ENCODE measurements around the gene SUSD6. TPM values are rescaled to one million over a fixed set of nuclear protein-coding genes. Genes with fewer than 3 reads are reported as not detected.
A peak's percentile ranks its signal among the peaks of the same experiment; 100 is the strongest.

Gene SUSD6, protein sequence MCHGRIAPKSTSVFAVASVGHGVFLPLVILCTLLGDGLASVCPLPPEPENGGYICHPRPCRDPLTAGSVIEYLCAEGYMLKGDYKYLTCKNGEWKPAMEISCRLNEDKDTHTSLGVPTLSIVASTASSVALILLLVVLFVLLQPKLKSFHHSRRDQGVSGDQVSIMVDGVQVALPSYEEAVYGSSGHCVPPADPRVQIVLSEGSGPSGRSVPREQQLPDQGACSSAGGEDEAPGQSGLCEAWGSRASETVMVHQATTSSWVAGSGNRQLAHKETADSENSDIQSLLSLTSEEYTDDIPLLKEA
- 49.0 TPM in 2 replicates for total RNA-seq

GRCh38 chr14:69611172-69612013, at the start of gene SUSD6:
Gene SUSD6 (plus strand): TSS chr14:69611596. CDS start chr14:69658593, 46,997 bp downstream.
- no peaks in the 10 kb centered on the region for H3K27me3 ChIP-seq (ENCODE audit: control insufficient read depth, insufficient read depth, low read length)
- H3K4me3 ChIP-seq (ENCODE audit: low read depth, low read length): peak within 1 kb of the TSS; percentile 84
- no peak for TF ChIP-seq CTCF (IDR thresholded peaks at IDR 0.05; ENCODE audit: insufficient read depth, low read length, poor library complexity, severe bottlenecking)
- peak; percentile 47 for DNase-seq (ENCODE audit: low read depth)
- no peaks in the 10 kb centered on the region for H3K36me3 ChIP-seq (ENCODE audit: control insufficient read depth, insufficient read depth, low read length)

DNA sequence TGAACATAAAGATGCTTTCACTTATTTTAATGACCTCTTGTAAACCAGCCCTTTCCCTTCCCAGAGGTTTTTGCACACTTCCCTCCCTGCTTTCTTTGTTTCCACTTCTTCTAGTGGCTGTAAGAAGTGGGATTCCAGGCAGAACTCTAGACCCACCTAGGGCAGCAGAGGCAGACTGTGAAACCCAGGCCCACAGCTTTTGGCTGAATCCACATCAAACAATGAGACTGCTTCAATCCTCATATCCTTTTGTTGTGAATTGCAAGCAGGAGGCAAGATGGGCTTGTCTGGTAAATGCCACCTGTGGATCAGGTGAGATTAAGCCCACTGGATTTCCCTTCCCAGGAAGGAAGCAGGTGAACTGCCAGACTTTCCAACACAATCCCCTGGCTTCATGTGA, 49.5 kb upstream of the SUSD6 start:
- Histone ChIP-seq H3K27me3 (ENCODE audit: control insufficient read depth, insufficient read depth, low read length) (peaks cover 37% of the 10 kb centered on the region), H3K4me3 (ENCODE audit: low read depth, low read length) (no peak overlapping the region)
- no peak for TF ChIP-seq CTCF (IDR thresholded peaks at IDR 0.05; ENCODE audit: insufficient read depth, low read length, poor library complexity, severe bottlenecking)

DNA sequence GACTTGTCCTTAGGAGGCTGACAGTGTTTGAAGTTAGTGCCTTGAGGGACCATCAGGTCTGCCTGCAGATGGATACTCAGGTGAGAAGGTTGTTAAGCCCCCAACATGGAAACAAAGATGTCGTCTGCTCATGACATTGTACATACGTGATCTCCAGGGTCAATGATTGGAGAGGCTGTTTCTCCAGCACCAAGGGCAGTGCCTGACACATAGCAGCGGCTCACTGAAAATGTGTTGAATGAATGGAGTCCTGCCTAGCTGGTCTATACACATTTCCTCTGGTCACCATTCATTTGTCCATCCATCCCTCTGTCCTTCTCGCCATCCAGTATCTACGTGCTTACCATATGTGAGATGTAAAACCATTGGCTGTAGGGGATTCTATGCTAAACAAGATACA, 43.8 kb upstream of the SUSD6 start:
- no peak for DNase-seq (ENCODE audit: low read depth)
- Histone ChIP-seq H3K36me3 (ENCODE audit: control insufficient read depth, insufficient read depth, low read length) (no peaks in the 10 kb centered on the region), H3K27me3 (ENCODE audit: control insufficient read depth, insufficient read depth, low read length) (peaks cover 68% of the 10 kb centered on the region)

More for the DNA sequence above, 49.5 kb upstream of the SUSD6 start:
- DNase-seq (ENCODE audit: low read depth): no peak
- no peaks in the 10 kb centered on the region for H3K36me3 ChIP-seq (ENCODE audit: control insufficient read depth, insufficient read depth, low read length)

GRCh38 chr14:69569859-69570258, 41.5 kb upstream of the SUSD6 start:
- no peak overlapping the region for H3K4me3 ChIP-seq (ENCODE audit: low read depth, low read length)
- peak; percentile 1 for TF ChIP-seq CTCF (IDR thresholded peaks at IDR 0.05; ENCODE audit: insufficient read depth, low read length, poor library complexity, severe bottlenecking)
- no peak for DNase-seq (ENCODE audit: low read depth)
- peaks cover 78% of the 10 kb centered on the region for H3K27me3 ChIP-seq (ENCODE audit: control insufficient read depth, insufficient read depth, low read length)
- no peaks in the 10 kb centered on the region for H3K36me3 ChIP-seq (ENCODE audit: control insufficient read depth, insufficient read depth, low read length)

More for the DNA sequence above, 43.8 kb upstream of the SUSD6 start:
- TF ChIP-seq CTCF (IDR thresholded peaks at IDR 0.05; ENCODE audit: insufficient read depth, low read length, poor library complexity, severe bottlenecking): no peak
- H3K4me3 ChIP-seq (ENCODE audit: low read depth, low read length): no peak overlapping the region

- Histone ChIP-seq H3K4me3 (ENCODE audit: low read depth, low read length) (no peak overlapping the region), H3K36me3 (ENCODE audit: control insufficient read depth, insufficient read depth, low read length) (no peaks in the 10 kb centered on the region), H3K27me3 (ENCODE audit: control insufficient read depth, insufficient read depth, low read length) (peaks cover 73% of the 10 kb centered on the region)
- TF ChIP-seq CTCF (IDR thresholded peaks at IDR 0.05; ENCODE audit: insufficient read depth, low read length, poor library complexity, severe bottlenecking): no peak
- DNase-seq (ENCODE audit: low read depth): no peak
Measured at GRCh38 chr14:69570836-69571330, 40.5 kb upstream of the SUSD6 start.
